Mesenchymal stem cell (in vitro differentiated cells and primary cell): Measurements from ENCODE around the gene SETD6.

Experiments used
- DNase-seq: peaks from one replicate; pipeline ENCODE4 v3.0.0-alpha.2; 2013
- H2AFZ ChIP-seq: one replicate; pipeline ENCODE4 v1.6.1; 2013; ENCODE audit warnings: low read depth, mild to moderate bottlenecking, control low read depth, inconsistent platforms, low read length, moderate library complexity
- H2AK5ac ChIP-seq: 2 replicates; pipeline ENCODE4 v1.6.1; 2013; ENCODE audit warnings: low read length, moderate library complexity, mild to moderate bottlenecking, inconsistent platforms; ENCODE audit not compliant: severe bottlenecking
- H2BK120ac ChIP-seq: one replicate; pipeline ENCODE4 v1.6.1; 2013; ENCODE audit warnings: low read depth, mild to moderate bottlenecking, inconsistent platforms, low read length, moderate library complexity
- H2BK12ac ChIP-seq, 2 experiments: one replicate each; pipeline ENCODE4 v1.6.1; 2013; ENCODE audit warnings: inconsistent platforms in 2 of 2, low read length in 2 of 2, mild to moderate bottlenecking in 2 of 2, moderate library complexity in 2 of 2, control low read depth in 1 of 2
- H2BK15ac ChIP-seq: one replicate; pipeline ENCODE4 v1.6.1; 2013; ENCODE audit warnings: mild to moderate bottlenecking, low read depth, inconsistent platforms; ENCODE audit not compliant: poor library complexity, severe bottlenecking
- H2BK5ac ChIP-seq: 2 replicates; pipeline ENCODE4 v1.6.1; 2013; ENCODE audit warnings: low read depth, mild to moderate bottlenecking, low read length, control low read depth, inconsistent platforms; ENCODE audit not compliant: poor library complexity, severe bottlenecking
- H3K14ac ChIP-seq, 2 experiments: one replicate each; pipeline ENCODE4 v1.6.1; 2013; ENCODE audit warnings: inconsistent platforms in 2 of 2, low read length in 2 of 2, control low read depth in 1 of 2, mild to moderate bottlenecking in 1 of 2, moderate library complexity in 1 of 2
- H3K18ac ChIP-seq, 2 experiments: one replicate each; pipeline ENCODE4 v1.6.1; 2013; ENCODE audit warnings: inconsistent platforms in 2 of 2, low read length in 2 of 2, control low read depth in 1 of 2, low read depth in 1 of 2, mild to moderate bottlenecking in 1 of 2
- H3K23ac ChIP-seq, 2 experiments: one replicate each; pipeline ENCODE4 v1.6.1; 2013; ENCODE audit warnings: inconsistent platforms in 2 of 2, low read length in 2 of 2, mild to moderate bottlenecking in 2 of 2, moderate library complexity in 2 of 2, control low read depth in 1 of 2
- H3K27ac ChIP-seq: 2 replicates; pipeline ENCODE4 v1.5.1; 2013; ENCODE audit warnings: mild to moderate bottlenecking, moderate library complexity, low read length, control low read depth, inconsistent platforms; ENCODE audit not compliant: poor library complexity, severe bottlenecking
- H3K27me3 ChIP-seq, 2 experiments: 2 replicates each; pipeline versions ENCODE4 v1.6.1 to v1.7.0; 2013; ENCODE audit warnings: low read length in 2 of 2, mild to moderate bottlenecking in 2 of 2, moderate library complexity in 2 of 2, control low read depth in 1 of 2, inconsistent platforms in 1 of 2; ENCODE audit not compliant: control insufficient read depth in 1 of 2, insufficient read depth in 1 of 2
- H3K36me3 ChIP-seq, 2 experiments: 2 replicates each; pipeline versions ENCODE4 v1.6.1 to v1.7.0; 2013; ENCODE audit warnings: low read length in 2 of 2, control low read depth in 1 of 2, inconsistent platforms in 1 of 2, low read depth in 1 of 2, mild to moderate bottlenecking in 1 of 2; ENCODE audit not compliant: insufficient read depth in 2 of 2, control insufficient read depth in 1 of 2
- H3K4ac ChIP-seq, 2 experiments: one replicate each; pipeline ENCODE4 v1.6.1; 2013; ENCODE audit warnings: inconsistent platforms in 2 of 2, low read length in 2 of 2, mild to moderate bottlenecking in 2 of 2, moderate library complexity in 2 of 2, control low read depth in 1 of 2, low read depth in 1 of 2
- H3K4me1 ChIP-seq: 2 replicates; pipeline ENCODE4 v1.6.1; 2013; ENCODE audit warnings: low read depth, low read length, control low read depth; ENCODE audit not compliant: control insufficient read depth, insufficient read depth
- H3K4me2 ChIP-seq: 2 replicates; pipeline ENCODE4 v1.6.1; 2013; ENCODE audit warnings: low read length, mild to moderate bottlenecking, inconsistent platforms; ENCODE audit not compliant: poor library complexity, severe bottlenecking
- H3K4me3 ChIP-seq, 2 experiments: 2 replicates each; pipeline versions ENCODE4 v1.5.1 to v1.7.0; 2013; ENCODE audit warnings: low read length in 2 of 2, mild to moderate bottlenecking in 2 of 2, control low read depth in 1 of 2, low read depth in 1 of 2; ENCODE audit not compliant: insufficient read depth in 1 of 2
- H3K79me1 ChIP-seq: replicated peaks from 2 replicates; pipeline ENCODE4 v1.6.1; 2013; ENCODE audit warnings: mild to moderate bottlenecking, control low read depth, low read length, inconsistent platforms; ENCODE audit not compliant: poor library complexity, severe bottlenecking
- H3K9ac ChIP-seq: 2 replicates; pipeline ENCODE4 v1.7.0; 2013; ENCODE audit warnings: mild to moderate bottlenecking, low read length, moderate library complexity
- H3K9me3 ChIP-seq: 2 replicates; pipeline ENCODE4 v1.7.0; 2013; ENCODE audit warnings: mild to moderate bottlenecking, low read length; ENCODE audit not compliant: control insufficient read depth
- H4K8ac ChIP-seq: one replicate; pipeline ENCODE4 v1.6.1; 2013; ENCODE audit warnings: inconsistent platforms, mild to moderate bottlenecking, low read length, moderate library complexity
- H4K91ac ChIP-seq: one replicate; pipeline ENCODE4 v1.6.1; 2013; ENCODE audit warnings: mild to moderate bottlenecking, low read length, inconsistent platforms
- WGBS: methylation state at CpG from one replicate; pipeline ENCODE4 v1.1.7; 2013; ENCODE audit warnings: mixed read lengths; 5-methylcytosine and 5-hydroxymethylcytosine counted together

The SETD6 gene

GRCh38 chr16:58493756-58494431, 21.4 kb upstream of the SETD6 start:
- no peak for DNase-seq
- Histone ChIP-seq H4K91ac (no peak overlapping the region), H2BK12ac (no peak overlapping the region), H2BK120ac (no peak overlapping the region), H3K4me1 (peaks cover 7% of the 10 kb centered on the region), H3K18ac (no peak overlapping the region), H3K79me1 (no peaks in the 10 kb centered on the region), H2AK5ac (no peak overlapping the region), H4K8ac (no peak overlapping the region), H3K14ac (no peak overlapping the region), H2AFZ (no peak overlapping the region), H3K4ac (no peak overlapping the region), H2BK5ac (no peak overlapping the region), H3K9me3 (no peaks in the 10 kb centered on the region), H2BK15ac (no peak overlapping the region), H3K27ac (no peak overlapping the region), H3K23ac (no peak overlapping the region), H3K36me3 (no peaks in the 10 kb centered on the region), H3K27me3 (peaks cover 16 to 23% of the 10 kb centered on the region in 2 experiments), H3K4me3 (no peak overlapping the region), H3K4me2 (no peak overlapping the region), H3K9ac (no peak overlapping the region)
- 83% methylated on average over 20 of the region's 20 CpGs for WGBS

- no peak overlapping the region for H2BK12ac ChIP-seq
These were observed 20.3 kb upstream of the SETD6 start for GRCh38 chr16:58494981-58495520.

DNA sequence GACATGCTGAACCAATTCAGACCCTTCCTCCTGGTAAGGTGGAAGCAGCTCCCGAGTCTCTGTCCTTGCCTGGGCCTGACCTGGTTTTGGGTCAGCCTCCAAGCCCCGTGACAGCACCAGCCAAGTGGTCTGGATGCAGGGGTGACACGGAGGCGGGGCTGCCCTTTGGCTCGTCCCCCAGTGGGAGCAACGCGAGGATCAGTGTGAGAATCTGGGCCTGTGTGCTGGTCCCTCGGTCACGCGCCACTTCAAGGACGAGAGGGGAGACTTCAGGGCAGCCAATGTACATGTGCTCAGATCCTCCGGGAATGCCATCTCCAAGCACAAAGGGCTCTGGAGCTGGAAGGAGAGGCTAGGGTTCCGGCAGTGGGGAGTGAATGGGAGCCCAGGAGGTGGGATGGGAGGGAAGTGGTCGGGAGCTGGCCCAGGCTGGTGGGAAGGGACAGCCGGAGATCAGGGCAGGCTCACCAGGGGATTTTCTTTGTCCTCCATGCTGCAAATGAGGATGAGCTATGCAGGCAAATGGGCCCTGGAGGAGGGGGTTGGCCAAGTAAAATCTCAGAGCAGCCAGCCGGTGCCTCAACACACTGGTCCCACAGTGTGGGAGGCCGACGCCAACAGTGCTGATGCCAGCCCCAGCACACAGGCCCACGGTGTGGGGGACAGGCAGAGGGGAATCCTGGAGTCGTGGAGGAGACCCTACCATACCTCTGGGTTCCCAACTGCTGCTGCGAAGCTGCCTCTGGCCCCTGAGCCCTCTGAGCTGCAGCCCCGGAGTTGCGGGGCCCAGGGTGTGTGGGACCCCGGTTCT, 19.6 kb upstream of the SETD6 start:
- Histone ChIP-seq H3K4me1 (peaks cover 19% of the 10 kb centered on the region), H3K27ac (no peak overlapping the region), H3K27me3 (peaks cover 16 to 21% of the 10 kb centered on the region in 2 experiments), H4K8ac (no peak overlapping the region), H3K36me3 (no peaks in the 10 kb centered on the region), H3K9ac (peak overlapping the region; percentile 84), H2BK12ac (no peak overlapping the region), H2AK5ac (no peak overlapping the region), H2BK15ac (no peak overlapping the region), H3K4me3 (peak overlapping the region in 1 of 2 experiments; percentile 58), H2BK5ac (no peak overlapping the region), H3K18ac (no peak overlapping the region), H3K23ac (no peak overlapping the region), H3K4ac (no peak overlapping the region), H2AFZ (no peak overlapping the region), H4K91ac (no peak overlapping the region), H3K79me1 (peaks cover under 1% of the 10 kb centered on the region), H3K14ac (no peak overlapping the region), H3K9me3 (no peaks in the 10 kb centered on the region), H3K4me2 (no peak overlapping the region), H2BK120ac (no peak overlapping the region)
- DNase-seq, result no peak
- WGBS, result 75% methylated on average over 24 of the region's 24 CpGs

More at GRCh38 chr16:58494981-58495520, 20.3 kb upstream of the SETD6 start:
- H2AK5ac ChIP-seq, result no peak overlapping the region
- peaks cover 12% of the 10 kb centered on the region for H3K4me1 ChIP-seq
- H4K8ac ChIP-seq, result peak overlapping the region; percentile 57
- no peak overlapping the region for H3K18ac ChIP-seq
- peak overlapping the region; percentile 84 for H3K9ac ChIP-seq
- WGBS, result 24% methylated on average over 8 of the region's 8 CpGs
- peak; percentile 99 for DNase-seq
- no peak overlapping the region for H3K14ac ChIP-seq
- no peak overlapping the region for H3K23ac ChIP-seq
- no peak overlapping the region for H2BK15ac ChIP-seq
- H3K9me3 ChIP-seq, result no peaks in the 10 kb centered on the region
- H3K4me2 ChIP-seq, result no peak overlapping the region
- H3K27ac ChIP-seq, result no peak overlapping the region
- no peak overlapping the region for H2BK5ac ChIP-seq
- no peaks in the 10 kb centered on the region for H3K36me3 ChIP-seq
- H3K4ac ChIP-seq, result no peak overlapping the region
- peaks cover 16 to 18% of the 10 kb centered on the region in 2 experiments for H3K27me3 ChIP-seq
- H4K91ac ChIP-seq, result no peak overlapping the region
- H3K4me3 ChIP-seq, result peak overlapping the region in 1 of 2 experiments; percentile 58
- H2AFZ ChIP-seq, result no peak overlapping the region
- H2BK120ac ChIP-seq, result no peak overlapping the region
- H3K79me1 ChIP-seq, result no peaks in the 10 kb centered on the region

DNA sequence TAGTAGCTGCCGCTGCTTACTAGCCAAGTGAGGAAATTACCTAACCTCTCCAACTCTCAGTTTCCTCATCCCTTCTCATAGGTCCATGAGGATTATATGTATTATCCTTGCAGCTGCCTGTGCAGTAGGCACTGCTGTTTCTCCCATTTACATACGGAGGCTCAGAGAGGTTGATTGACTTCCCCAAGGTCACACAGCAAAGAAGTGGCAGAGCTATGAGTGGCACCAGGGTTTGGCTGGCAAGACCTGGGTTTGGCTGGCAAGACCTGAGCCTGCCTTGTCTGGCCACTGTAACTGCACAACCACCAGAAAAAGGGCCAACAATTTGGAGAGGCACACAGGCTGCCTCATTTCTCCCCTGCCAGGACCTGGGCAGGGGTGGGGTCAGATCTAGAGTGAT, 17.8 kb upstream of the SETD6 start:
- peak overlapping the region; percentile 1 for H4K91ac ChIP-seq
- no peak overlapping the region for H3K4me3 ChIP-seq
- no peak overlapping the region for H4K8ac ChIP-seq
- no peak overlapping the region for H3K27ac ChIP-seq
- H3K18ac ChIP-seq, result no peak overlapping the region
- no peak for DNase-seq
- H3K23ac ChIP-seq, result no peak overlapping the region
- no peak overlapping the region for H2BK12ac ChIP-seq
- no peak overlapping the region for H3K4ac ChIP-seq
- peaks cover 34% of the 10 kb centered on the region for H3K4me1 ChIP-seq
- H3K27me3 ChIP-seq, result peaks cover 9 to 29% of the 10 kb centered on the region in 2 experiments
- no peak overlapping the region for H2AK5ac ChIP-seq
- no peak overlapping the region for H3K14ac ChIP-seq
- WGBS, result 90% methylated on average over 2 of the region's 2 CpGs
- no peak overlapping the region for H3K4me2 ChIP-seq
- no peaks in the 10 kb centered on the region for H3K9me3 ChIP-seq
- H2BK15ac ChIP-seq, result no peak overlapping the region
- no peak overlapping the region for H2BK120ac ChIP-seq
- H3K9ac ChIP-seq, result no peak overlapping the region
- H3K79me1 ChIP-seq, result peaks cover 8% of the 10 kb centered on the region
- H2AFZ ChIP-seq, result no peak overlapping the region
- H3K36me3 ChIP-seq, result no peaks in the 10 kb centered on the region
- H2BK5ac ChIP-seq, result no peak overlapping the region
